ENCODE data around the gene XRN2. TPM values are rescaled to one million over a fixed set of nuclear protein-coding genes. Genes with fewer than 3 reads are reported as not detected.

XRN2 gene
- polyA plus RNA-seq, 2 of the 4 experiments (the other 2 are of a cell fraction), result 125 to 192 TPM

DNA sequence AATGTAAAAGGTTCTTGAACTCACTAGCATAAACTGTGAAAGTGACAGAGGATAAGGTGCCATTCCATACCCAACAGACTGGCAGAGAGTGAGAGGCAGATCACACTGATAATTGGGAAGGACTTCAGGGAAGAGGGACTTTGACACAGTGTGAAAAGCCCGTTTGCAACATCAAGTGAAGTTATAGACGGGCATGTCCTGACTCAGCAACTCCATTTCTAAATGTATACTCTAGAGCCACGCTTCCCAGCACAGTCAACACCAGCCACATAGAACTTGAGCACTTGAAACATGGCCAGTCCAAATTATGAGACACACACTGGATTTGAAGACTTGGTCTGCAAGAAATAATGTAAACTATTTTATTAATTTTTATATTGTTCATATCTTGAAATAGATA, 45.9 kb upstream of the XRN2 start:
- 28% methylated on average over 3 of the region's 3 CpGs for WGBS (ENCODE audit: missing lambda C conversion rate)
- ATAC-seq (no peak), FAIRE-seq (no peak), DNase-seq (ENCODE audit: low read depth in 1 of 2, low spot score in 1 of 2) (no peak)
- Histone ChIP-seq H3K27ac (no peak overlapping the region), H3K9me3 (peaks cover 10% of the 10 kb centered on the region; the same call in 1 of the 3 replicates), H3K4me1 (no peaks in the 10 kb centered on the region), H3K4me2 (no peak overlapping the region), H3K4me3 (no peak overlapping the region)
- POLR2A ChIA-PET, result no interaction called here
- CTCF ChIA-PET, result interaction anchor here (1.1 kb wide), 1 partner anchor 248 kb away, joined by 6 read pairs; no protein-coding TSS in a partner anchor
- TF ChIP-seq MAFK (IDR thresholded peaks at IDR 0.05; ENCODE audit: partially characterized antibody) (peak; percentile 30), GATA3 (IDR thresholded peaks at IDR 0.05; ENCODE audit: borderline replicate concordance) (no peak)

DNA sequence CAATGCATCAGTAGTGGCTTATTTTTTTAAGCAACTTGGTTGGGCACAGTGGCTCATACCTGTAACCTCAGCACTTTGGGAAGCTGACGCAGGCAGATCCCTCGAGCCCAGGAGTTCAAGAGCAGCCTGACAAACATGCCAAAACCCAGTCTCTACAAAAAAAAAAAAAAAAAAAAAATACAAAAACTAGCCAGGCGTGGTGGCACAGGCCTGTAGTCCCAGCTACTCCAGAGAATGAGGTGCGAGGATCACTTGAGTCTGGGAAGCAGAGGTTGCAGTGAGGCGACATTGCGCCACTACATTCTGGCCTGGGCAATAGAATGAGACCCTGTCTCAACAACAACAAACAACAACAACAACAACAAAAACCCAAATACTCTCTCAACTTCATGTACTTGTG, 44.7 kb upstream of the XRN2 start:
- Histone ChIP-seq H3K4me1 (no peaks in the 10 kb centered on the region), H3K4me2 (no peak overlapping the region), H3K4me3 (no peak overlapping the region), H3K27ac (no peak overlapping the region), H3K9me3 (peaks cover 10% of the 10 kb centered on the region; the same call in 1 of the 3 replicates)
- CTCF ChIA-PET, result interaction anchor here (0.6 to 2.7 kb wide), 3 partner anchors 23 to 249 kb away, joined by 5 to 19 read pairs (median 6); no protein-coding TSS in a partner anchor
- DNase-seq (ENCODE audit: low read depth in 1 of 2, low spot score in 1 of 2), result no peak
- FAIRE-seq, result no peak
- WGBS (ENCODE audit: missing lambda C conversion rate), result 55% methylated on average over 6 of the region's 6 CpGs
- POLR2A ChIA-PET, result no interaction called here
- TF ChIP-seq FOSL2 (IDR thresholded peaks at IDR 0.05), result no peak
- TF ChIP-seq FOSL2 (CRISPR knock-in tag; IDR thresholded peaks at IDR 0.05), result no peak
- TF ChIP-seq, protein P1, sequence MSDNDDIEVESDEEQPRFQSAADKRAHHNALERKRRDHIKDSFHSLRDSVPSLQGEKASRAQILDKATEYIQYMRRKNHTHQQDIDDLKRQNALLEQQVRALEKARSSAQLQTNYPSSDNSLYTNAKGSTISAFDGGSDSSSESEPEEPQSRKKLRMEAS (IDR thresholded peaks at IDR 0.05), result no peak
- TF ChIP-seq TFCP2L1 (CRISPR knock-in tag; IDR thresholded peaks at IDR 0.05), result no peak
- no peak for TF ChIP-seq SREBF2 (IDR thresholded peaks at IDR 0.05)
- TF ChIP-seq, protein P2, sequence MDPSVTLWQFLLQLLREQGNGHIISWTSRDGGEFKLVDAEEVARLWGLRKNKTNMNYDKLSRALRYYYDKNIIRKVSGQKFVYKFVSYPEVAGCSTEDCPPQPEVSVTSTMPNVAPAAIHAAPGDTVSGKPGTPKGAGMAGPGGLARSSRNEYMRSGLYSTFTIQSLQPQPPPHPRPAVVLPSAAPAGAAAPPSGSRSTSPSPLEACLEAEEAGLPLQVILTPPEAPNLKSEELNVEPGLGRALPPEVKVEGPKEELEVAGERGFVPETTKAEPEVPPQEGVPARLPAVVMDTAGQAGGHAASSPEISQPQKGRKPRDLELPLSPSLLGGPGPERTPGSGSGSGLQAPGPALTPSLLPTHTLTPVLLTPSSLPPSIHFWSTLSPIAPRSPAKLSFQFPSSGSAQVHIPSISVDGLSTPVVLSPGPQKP (IDR thresholded peaks at IDR 0.05; ENCODE audit: low read depth, low read length), result no peak
- no peak for TF ChIP-seq CEBPB (IDR thresholded peaks at IDR 0.05)
- no peak for TF ChIP-seq PHF8 (IDR thresholded peaks at IDR 0.05; ENCODE audit: borderline replicate concordance, low read depth)
- no peak for TF ChIP-seq GATA3 (IDR thresholded peaks at IDR 0.05; ENCODE audit: borderline replicate concordance)
- no peak for TF ChIP-seq KDM1A (IDR thresholded peaks at IDR 0.05; ENCODE audit: low read depth)
- no peak for TF ChIP-seq BHLHE40 (IDR thresholded peaks at IDR 0.05; ENCODE audit: low read depth, low read length)
- TF ChIP-seq ESRRA (IDR thresholded peaks at IDR 0.05; ENCODE audit: borderline replicate concordance, low read length), result no peak
- no peak for TF ChIP-seq TP53 (CRISPR knock-in tag; IDR thresholded peaks at IDR 0.05)
- TF ChIP-seq MYC (IDR thresholded peaks at IDR 0.05; ENCODE audit: borderline replicate concordance, low read length), result no peak
- TF ChIP-seq NR3C1 (IDR thresholded peaks at IDR 0.05), result no peak
- TF ChIP-seq EP300 (IDR thresholded peaks at IDR 0.05), result no peak
- no peak for TF ChIP-seq EHF (CRISPR knock-in tag; IDR thresholded peaks at IDR 0.05)
- TF ChIP-seq, protein P3, sequence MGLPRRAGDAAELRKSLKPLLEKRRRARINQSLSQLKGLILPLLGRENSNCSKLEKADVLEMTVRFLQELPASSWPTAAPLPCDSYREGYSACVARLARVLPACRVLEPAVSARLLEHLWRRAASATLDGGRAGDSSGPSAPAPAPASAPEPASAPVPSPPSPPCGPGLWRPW (IDR thresholded peaks at IDR 0.05), result no peak
- no peak for TF ChIP-seq RARB (CRISPR knock-in tag; IDR thresholded peaks at IDR 0.05)
- no peak for TF ChIP-seq HOXB5 (CRISPR knock-in tag; IDR thresholded peaks at IDR 0.05)
- no peak for ATAC-seq

DNA sequence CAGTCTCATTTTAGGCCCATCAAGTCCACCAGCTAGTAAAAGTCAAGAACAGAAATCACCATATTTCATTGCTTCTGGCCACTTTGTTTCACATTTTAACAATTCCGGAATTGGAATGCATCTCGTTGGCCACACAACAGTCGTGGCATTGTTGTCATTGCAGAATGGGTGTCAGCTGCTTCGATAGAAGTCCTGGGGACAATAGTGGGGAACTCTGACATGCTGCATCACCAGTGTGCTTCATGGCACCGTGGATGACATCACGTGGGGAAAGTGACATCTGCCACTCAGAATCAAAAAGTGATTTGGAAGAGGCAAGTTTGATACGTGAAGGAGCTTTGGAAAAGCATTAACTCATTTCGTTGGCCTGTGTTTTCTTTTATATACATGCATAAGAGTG, 43.8 kb upstream of the XRN2 start:
- no peaks in the 10 kb centered on the region for H3K4me1 ChIP-seq
- DNase-seq (ENCODE audit: low read depth in 1 of 2, low spot score in 1 of 2) (no peak), ATAC-seq (no peak), FAIRE-seq (no peak)
- H3K4me3 ChIP-seq, result no peak overlapping the region
- ChIA-PET POLR2A (no interaction called here), CTCF (interaction anchor here (0.6 to 2.7 kb wide), 2 partner anchors 24 to 85 kb away, joined by 3 to 19 read pairs; no protein-coding TSS in a partner anchor)
- TF ChIP-seq TP53 (CRISPR knock-in tag; IDR thresholded peaks at IDR 0.05), result no peak
- no peak overlapping the region for H3K4me2 ChIP-seq
- 27% methylated on average over 8 of the region's 8 CpGs for WGBS (ENCODE audit: missing lambda C conversion rate)
- H3K9me3 ChIP-seq, result peaks cover 10% of the 10 kb centered on the region; the same call in 1 of the 3 replicates
- no peak overlapping the region for H3K27ac ChIP-seq

DNA sequence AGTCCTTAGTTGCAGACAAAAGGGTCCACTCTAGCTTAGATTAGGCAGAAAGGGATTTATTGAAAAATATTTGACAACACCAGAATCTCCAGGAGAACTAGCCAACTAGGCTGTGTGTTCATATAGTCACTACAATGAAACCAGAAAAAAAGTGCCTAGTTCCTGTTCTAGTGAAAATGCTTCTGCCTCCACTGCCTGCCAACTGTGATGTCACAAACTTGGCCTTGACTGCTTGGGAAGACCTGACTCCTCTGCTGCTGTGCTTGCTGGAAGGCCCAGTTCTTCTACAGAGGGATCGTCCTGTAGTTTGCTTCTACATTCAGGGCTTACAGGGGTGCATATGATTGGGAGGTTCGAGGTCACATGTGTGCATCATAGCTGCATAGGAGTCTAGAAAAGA, 40.3 kb upstream of the XRN2 start:
- Histone ChIP-seq H3K4me3 (no peak overlapping the region), H3K4me2 (no peak overlapping the region), H3K27ac (no peak overlapping the region), H3K4me1 (no peaks in the 10 kb centered on the region), H3K9me3 (peaks cover 22% of the 10 kb centered on the region)
- DNase-seq (ENCODE audit: low read depth in 1 of 2, low spot score in 1 of 2) (no peak), ATAC-seq (no peak), FAIRE-seq (no peak)
- WGBS (ENCODE audit: missing lambda C conversion rate), result 4% methylated on average over 2 of the region's 2 CpGs
- CTCF ChIA-PET, result no interaction called here
- POLR2A ChIA-PET, result no interaction called here
- TF ChIP-seq HEYL (CRISPR knock-in tag; IDR thresholded peaks at IDR 0.05), result no peak
- no peak for TF ChIP-seq MAFK (IDR thresholded peaks at IDR 0.05; ENCODE audit: partially characterized antibody)
- no peak for TF ChIP-seq SREBF2 (IDR thresholded peaks at IDR 0.05)
- TF ChIP-seq, protein P4, sequence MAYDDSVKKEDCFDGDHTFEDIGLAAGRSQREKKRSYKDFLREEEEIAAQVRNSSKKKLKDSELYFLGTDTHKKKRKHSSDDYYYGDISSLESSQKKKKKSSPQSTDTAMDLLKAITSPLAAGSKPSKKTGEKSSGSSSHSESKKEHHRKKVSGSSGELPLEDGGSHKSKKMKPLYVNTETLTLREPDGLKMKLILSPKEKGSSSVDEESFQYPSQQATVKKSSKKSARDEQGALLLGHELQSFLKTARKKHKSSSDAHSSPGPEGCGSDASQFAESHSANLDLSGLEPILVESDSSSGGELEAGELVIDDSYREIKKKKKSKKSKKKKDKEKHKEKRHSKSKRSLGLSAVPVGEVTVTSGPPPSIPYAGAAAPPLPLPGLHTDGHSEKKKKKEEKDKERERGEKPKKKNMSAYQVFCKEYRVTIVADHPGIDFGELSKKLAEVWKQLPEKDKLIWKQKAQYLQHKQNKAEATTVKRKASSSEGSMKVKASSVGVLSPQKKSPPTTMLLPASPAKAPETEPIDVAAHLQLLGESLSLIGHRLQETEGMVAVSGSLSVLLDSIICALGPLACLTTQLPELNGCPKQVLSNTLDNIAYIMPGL (CRISPR knock-in tag; IDR thresholded peaks at IDR 0.05; ENCODE audit: borderline replicate concordance), result no peak
- TF ChIP-seq TFCP2L1 (CRISPR knock-in tag; IDR thresholded peaks at IDR 0.05), result no peak
- no peak for TF ChIP-seq RAD21 (conservative IDR thresholded peaks at IDR 0.05 in 1 of 2, IDR thresholded peaks at IDR 0.05 in 1 of 2)
- TF ChIP-seq RARB (CRISPR knock-in tag; IDR thresholded peaks at IDR 0.05), result no peak
- TF ChIP-seq FOSL2 (IDR thresholded peaks at IDR 0.05), result no peak
- no peak for TF ChIP-seq FOSL2 (CRISPR knock-in tag; IDR thresholded peaks at IDR 0.05)
- no peak for TF ChIP-seq CHD4 (IDR thresholded peaks at IDR 0.05; ENCODE audit: borderline replicate concordance)
- no peak for TF ChIP-seq PHF8 (IDR thresholded peaks at IDR 0.05; ENCODE audit: borderline replicate concordance, low read depth)
- TF ChIP-seq, protein P5, sequence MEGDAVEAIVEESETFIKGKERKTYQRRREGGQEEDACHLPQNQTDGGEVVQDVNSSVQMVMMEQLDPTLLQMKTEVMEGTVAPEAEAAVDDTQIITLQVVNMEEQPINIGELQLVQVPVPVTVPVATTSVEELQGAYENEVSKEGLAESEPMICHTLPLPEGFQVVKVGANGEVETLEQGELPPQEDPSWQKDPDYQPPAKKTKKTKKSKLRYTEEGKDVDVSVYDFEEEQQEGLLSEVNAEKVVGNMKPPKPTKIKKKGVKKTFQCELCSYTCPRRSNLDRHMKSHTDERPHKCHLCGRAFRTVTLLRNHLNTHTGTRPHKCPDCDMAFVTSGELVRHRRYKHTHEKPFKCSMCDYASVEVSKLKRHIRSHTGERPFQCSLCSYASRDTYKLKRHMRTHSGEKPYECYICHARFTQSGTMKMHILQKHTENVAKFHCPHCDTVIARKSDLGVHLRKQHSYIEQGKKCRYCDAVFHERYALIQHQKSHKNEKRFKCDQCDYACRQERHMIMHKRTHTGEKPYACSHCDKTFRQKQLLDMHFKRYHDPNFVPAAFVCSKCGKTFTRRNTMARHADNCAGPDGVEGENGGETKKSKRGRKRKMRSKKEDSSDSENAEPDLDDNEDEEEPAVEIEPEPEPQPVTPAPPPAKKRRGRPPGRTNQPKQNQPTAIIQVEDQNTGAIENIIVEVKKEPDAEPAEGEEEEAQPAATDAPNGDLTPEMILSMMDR (IDR thresholded peaks at IDR 0.05), result no peak
- no peak for TF ChIP-seq RFX5 (IDR thresholded peaks at IDR 0.05)

All from A549 (cell line).